Psoas muscle (tissue), 8 donors: ENCODE data around the gene NPRL2. TPM values are rescaled to one million over a fixed set of nuclear protein-coding genes. Genes with fewer than 3 reads are reported as not detected.
A peak's percentile ranks its signal among the peaks of the same experiment; 100 is the strongest.
"Not testable (repeated sequence)": the region's sequence is repeated elsewhere in the genome, so short reads cannot be mapped to it uniquely, and the experiment has no call there.

Source experiments
- ATAC-seq, 4 donors: fragments of 200-7000 bp; cut with Tn5 transposase; one replicate each; pipeline ENCODE4 v1.9.1; 2020; ENCODE audit warnings: moderate library complexity in 3 of 4, mild to moderate bottlenecking in 2 of 4
- DNase-seq, 2 donors: peaks; one replicate each; pipeline ENCODE4 v3.0.0-alpha.2; 2020
- H3K27ac ChIP-seq: fragments of 200-600 bp; one replicate; pipeline ENCODE4 v1.8.0; 2022
- H3K27me3 ChIP-seq, 3 donors: fragments of 200-600 bp in 1 of 3; one replicate each; pipeline versions ENCODE4 v1.6.1 to v1.8.0; 2013 to 2022; ENCODE audit warnings: low read length in 2 of 3, mild to moderate bottlenecking in 2 of 3, moderate library complexity in 1 of 3; ENCODE audit not compliant: insufficient read depth in 3 of 3
- H3K36me3 ChIP-seq, 2 donors: fragments of 200-600 bp in 1 of 2; one replicate each; pipeline versions ENCODE4 v1.6.1 to v1.8.0; 2013 to 2022; ENCODE audit warnings: low read depth in 1 of 2, mild to moderate bottlenecking in 1 of 2, moderate library complexity in 1 of 2; ENCODE audit not compliant: insufficient read depth in 1 of 2
- H3K4me1 ChIP-seq: fragments of 200-600 bp; one replicate; pipeline ENCODE4 v1.8.0; 2022
- H3K4me3 ChIP-seq: fragments of 200-600 bp; one replicate; pipeline ENCODE4 v1.8.0; 2022; ENCODE audit warnings: mild to moderate bottlenecking
- H3K9me3 ChIP-seq: fragments of 200-600 bp; one replicate; pipeline ENCODE4 v1.8.0; 2022
- WGBS, 3 donors: extraction: QIAGEN DNeasy Blood & Tissue Kit; methylation state at CpG; one replicate each; pipeline versions ENCODE4 v1.1.6 to v1.1.7; 2013; 5-methylcytosine and 5-hydroxymethylcytosine counted together
- intact Hi-C, 2 donors: fragments of 100-400 bp; cut with DNase I; formaldehyde crosslinking; loops; one replicate each; pipeline versions ENCODE4 v1.11.0 to v1.14.2; 2022
- polyA plus RNA-seq, 3 donors: library from polyadenylated mRNA; stranded (reverse); fragments of 200-250 nt; gene quantifications; one replicate each; pipeline ENCODE4 v1.2.3, GENCODE V29; 2013
- total RNA-seq, 4 donors: library from RNA; stranded (reverse); fragmentation: NEBNext Ultra II Directional in 2 of 4; extraction: Animal tissue kit (Norgen Biotek cat#: 25700) in 2 of 4; gene quantifications; one replicate each; pipeline versions ENCODE4 v1.2.1 to v1.2.4, GENCODE V29; 2021 to 2023
- TF ChIP-seq, protein P1 (sequence below): fragments of 200-600 bp; IDR thresholded peaks from one replicate; pipeline ENCODE4 v1.8.0; 2022; ENCODE audit warnings: antibody characterized with exemption
- donor health status: healthy with polysubstance abuse.
- donor health status: DM: no; HTN: no; CAD: no; lungs with moderate emphysema.
- donor health status: Bipolar disorder and iron deficiency.
- donor health status: healthy.
- donor health status: DM: yes; HTN: yes; CAD: no.
- donor health status: DM: no; HTN: no; CAD: no.
- donor health status: DM: no; HTN: no; CAD: no.
- donor health status: DM: yes; HTN: yes; CAD: no.

The NPRL2 gene
- total and polyA plus RNA-seq, 7 donors, result 16.1 to 36.6 (median 21.6) TPM

DNA sequence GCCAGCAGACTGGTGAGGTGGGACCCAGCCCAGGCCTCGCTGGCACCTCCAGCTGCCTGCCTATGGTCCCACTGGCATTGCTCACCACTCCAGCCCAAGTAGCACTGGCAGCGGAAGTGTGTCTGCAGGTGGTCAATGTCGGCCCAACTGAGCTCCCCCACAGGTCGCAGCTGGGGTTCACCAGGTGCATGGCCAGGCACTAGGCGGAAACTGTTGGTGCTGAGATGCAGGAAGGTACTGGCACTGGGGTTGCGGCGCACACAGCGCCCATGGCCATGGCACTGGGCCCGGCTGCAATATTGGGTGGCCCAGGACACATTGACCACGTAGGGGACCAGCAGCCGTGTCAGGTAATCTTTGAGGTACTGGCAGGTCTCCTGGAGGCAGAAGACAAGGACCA lies 32.4 kb downstream of the NPRL2 start:
- ATAC-seq, result no peak
- peaks cover 0 to 42% of the 10 kb centered on the region in 2 donors for H3K36me3 ChIP-seq
- no peaks in the 10 kb centered on the region for H3K9me3 ChIP-seq
- H3K27me3 ChIP-seq, result no peaks in the 10 kb centered on the region
- 82 to 84% (median 83%) methylated on average over 11 of the region's 11 CpGs for WGBS, 3 donors
- TF ChIP-seq, protein P1, sequence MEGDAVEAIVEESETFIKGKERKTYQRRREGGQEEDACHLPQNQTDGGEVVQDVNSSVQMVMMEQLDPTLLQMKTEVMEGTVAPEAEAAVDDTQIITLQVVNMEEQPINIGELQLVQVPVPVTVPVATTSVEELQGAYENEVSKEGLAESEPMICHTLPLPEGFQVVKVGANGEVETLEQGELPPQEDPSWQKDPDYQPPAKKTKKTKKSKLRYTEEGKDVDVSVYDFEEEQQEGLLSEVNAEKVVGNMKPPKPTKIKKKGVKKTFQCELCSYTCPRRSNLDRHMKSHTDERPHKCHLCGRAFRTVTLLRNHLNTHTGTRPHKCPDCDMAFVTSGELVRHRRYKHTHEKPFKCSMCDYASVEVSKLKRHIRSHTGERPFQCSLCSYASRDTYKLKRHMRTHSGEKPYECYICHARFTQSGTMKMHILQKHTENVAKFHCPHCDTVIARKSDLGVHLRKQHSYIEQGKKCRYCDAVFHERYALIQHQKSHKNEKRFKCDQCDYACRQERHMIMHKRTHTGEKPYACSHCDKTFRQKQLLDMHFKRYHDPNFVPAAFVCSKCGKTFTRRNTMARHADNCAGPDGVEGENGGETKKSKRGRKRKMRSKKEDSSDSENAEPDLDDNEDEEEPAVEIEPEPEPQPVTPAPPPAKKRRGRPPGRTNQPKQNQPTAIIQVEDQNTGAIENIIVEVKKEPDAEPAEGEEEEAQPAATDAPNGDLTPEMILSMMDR, result no peak
- peaks cover 55% of the 10 kb centered on the region for H3K4me1 ChIP-seq
- no peak for DNase-seq
- H3K4me3 ChIP-seq, result peak overlapping the region; percentile 90
- no peak overlapping the region for H3K27ac ChIP-seq
- intact Hi-C loops, result no loop called here

DNA sequence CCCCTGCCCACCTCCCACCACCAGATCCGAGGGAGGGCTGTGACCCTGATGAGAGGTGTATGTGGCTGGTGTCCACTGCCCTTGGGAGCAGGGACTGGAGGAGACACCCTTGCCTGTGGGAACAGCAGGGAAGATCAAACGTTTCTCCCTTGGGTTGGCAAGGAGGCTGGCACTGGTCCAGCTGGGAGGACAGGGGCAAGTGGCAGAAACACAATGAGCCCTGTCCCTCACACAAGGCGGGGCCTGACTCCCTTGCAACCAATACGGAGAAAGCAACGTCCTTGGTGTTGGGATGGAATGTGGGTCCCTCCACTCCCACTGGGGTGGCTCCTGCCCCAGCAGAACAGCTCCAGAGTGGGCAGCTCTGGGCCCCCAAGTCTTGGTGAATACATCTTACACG lies 33.3 kb downstream of the NPRL2 start:
- intact Hi-C loops, result no loop called here
- no peaks in the 10 kb centered on the region for H3K27me3 ChIP-seq
- WGBS, 3 donors, result 51 to 62% (median 58%) methylated on average over 6 of the region's 6 CpGs
- no peaks in the 10 kb centered on the region for H3K9me3 ChIP-seq
- DNase-seq (no peak), ATAC-seq (no peak)
- H3K27ac ChIP-seq, result no peak overlapping the region
- TF ChIP-seq, protein P1, result no peak
- H3K4me1 ChIP-seq, result peaks cover 52% of the 10 kb centered on the region
- H3K4me3 ChIP-seq, result no peak overlapping the region
- H3K36me3 ChIP-seq, result peaks cover 0 to 42% of the 10 kb centered on the region in 2 donors

DNA sequence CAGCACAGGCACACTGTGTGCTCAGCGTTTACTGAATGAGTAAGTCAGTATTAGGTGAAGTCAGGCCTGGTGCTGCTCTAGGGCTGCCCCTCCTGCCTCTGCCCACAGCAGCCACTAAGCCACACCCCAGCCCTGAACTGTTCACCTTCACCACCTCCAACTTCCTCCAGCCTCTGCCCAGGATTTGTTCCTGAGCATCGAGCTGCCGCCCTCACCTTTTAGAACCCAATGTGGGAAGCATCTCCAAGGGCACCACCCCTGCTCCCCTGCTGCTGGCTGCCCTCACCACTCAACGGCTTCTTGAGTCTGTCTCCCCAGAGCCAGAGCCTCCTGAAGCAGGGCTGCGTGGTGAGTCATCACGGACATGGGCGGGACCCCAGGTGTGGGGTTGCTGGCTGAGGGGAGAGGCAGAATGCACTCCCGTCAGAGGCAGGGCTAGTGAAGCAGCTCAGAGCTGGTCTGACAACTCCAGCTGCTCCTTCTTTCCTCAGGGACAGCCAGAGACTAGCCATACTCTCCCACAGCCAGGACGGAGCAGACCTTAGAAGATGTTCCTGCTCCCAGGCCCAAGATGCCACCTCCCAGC lies 33.8 kb downstream of the NPRL2 start:
- H3K4me1 ChIP-seq, result peaks cover 47% of the 10 kb centered on the region
- intact Hi-C loops, result no loop called here
- H3K36me3 ChIP-seq, result peaks cover 0 to 42% of the 10 kb centered on the region in 2 donors
- WGBS, 3 donors, result 68 to 77% (median 72%) methylated on average over 8 to 9 of the region's 9 CpGs
- no peak overlapping the region for H3K4me3 ChIP-seq
- ATAC-seq (no peak), DNase-seq (no peak)
- no peak overlapping the region for H3K27ac ChIP-seq
- H3K9me3 ChIP-seq, result no peaks in the 10 kb centered on the region
- TF ChIP-seq, protein P1, result no peak
- H3K27me3 ChIP-seq, result no peaks in the 10 kb centered on the region

DNA sequence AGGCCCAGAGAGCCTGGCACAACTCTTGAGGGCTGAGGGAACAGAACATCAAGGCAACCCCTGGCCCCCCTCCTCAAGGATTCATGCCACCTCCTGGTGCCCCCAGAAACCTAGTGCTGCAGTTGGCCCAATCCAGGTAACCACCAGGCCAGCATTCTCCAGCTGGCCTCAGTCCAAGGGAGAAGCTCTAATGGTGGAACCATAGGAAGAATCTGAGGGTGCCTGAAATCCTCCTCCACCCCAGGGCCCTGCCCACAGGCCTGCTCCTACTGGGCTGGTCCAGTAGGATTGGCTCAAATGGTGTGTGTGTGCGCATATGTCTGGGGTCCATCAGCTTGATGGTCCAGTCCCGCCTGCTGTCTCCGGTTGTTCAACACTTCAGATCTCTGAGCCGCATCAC lies 35.8 kb downstream of the NPRL2 start:
- intact Hi-C loops, result no loop called here
- Histone ChIP-seq H3K9me3 (no peaks in the 10 kb centered on the region), H3K36me3 (peaks cover 0 to 42% of the 10 kb centered on the region in 2 donors), H3K27ac (peak overlapping the region; percentile 41), H3K4me3 (no peak overlapping the region), H3K27me3 (no peaks in the 10 kb centered on the region), H3K4me1 (peaks cover 40% of the 10 kb centered on the region)
- ATAC-seq, result peak in 1 of 4 donors; percentile 11
- no peak for DNase-seq
- WGBS, 3 donors, result 97 to 100% (median 98%) methylated on average over 4 of the region's 4 CpGs
- TF ChIP-seq, protein P1, result no peak

DNA sequence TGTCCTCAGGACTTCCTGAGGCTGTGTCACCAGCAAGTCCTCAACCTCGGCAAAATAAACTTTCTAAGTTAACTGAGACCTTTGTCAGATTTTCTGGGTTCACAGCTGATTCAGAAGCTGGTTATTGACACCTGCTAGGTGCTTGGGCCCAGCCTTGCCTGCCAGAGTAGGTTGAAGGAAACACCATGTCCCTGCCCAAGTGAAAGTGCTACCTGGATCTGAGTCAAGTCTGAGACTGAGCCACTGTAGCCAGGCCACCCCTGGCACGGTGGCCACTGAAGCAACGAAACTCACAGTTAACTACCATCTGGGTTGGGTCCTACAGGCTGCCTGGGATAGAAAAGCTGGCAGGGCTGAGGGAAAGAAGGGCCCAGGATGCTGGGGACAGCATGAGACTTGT lies 36.2 kb downstream of the NPRL2 start:
- Histone ChIP-seq H3K9me3 (no peaks in the 10 kb centered on the region), H3K4me1 (peaks cover 36% of the 10 kb centered on the region), H3K36me3 (peaks cover 0 to 39% of the 10 kb centered on the region in 2 donors), H3K27me3 (no peaks in the 10 kb centered on the region), H3K4me3 (no peak overlapping the region), H3K27ac (peak overlapping the region; percentile 41)
- intact Hi-C loops, result no loop called here
- TF ChIP-seq, protein P1, result no peak
- ATAC-seq, result peak; percentile 29 to 82 (median 62)
- 26 to 39% (median 34%) methylated on average over 3 of the region's 3 CpGs for WGBS, 3 donors
- no peak for DNase-seq

DNA sequence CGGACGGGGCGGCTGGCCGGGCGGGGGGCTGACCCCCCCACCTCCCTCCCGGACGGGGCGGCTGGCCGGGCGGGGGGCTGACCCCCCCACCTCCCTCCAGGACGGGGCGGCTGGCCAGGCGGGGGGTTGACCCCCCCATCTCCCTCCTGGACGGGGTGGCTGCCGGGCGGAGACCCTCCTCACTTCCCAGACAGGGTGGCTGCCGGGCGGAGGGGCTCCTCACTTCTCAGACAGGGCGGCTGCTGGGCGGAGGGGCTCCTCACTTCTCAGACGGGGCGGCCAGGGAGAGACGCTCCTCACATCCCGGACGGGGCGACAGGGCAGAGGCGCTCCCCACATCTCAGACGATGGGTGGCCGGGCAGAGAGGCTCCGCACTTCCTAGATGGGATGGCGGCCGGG lies 38.5 kb downstream of the NPRL2 start:
- intact Hi-C loops, DNase-seq, H3K27me3 ChIP-seq, H3K9me3 ChIP-seq, H3K4me3 ChIP-seq, H3K27ac ChIP-seq, ATAC-seq: not testable (repeated sequence)
- 86 to 93% (median 90%) methylated on average over 12 to 32 of the region's 32 CpGs for WGBS, 3 donors
- Histone ChIP-seq H3K36me3 (peaks cover 0 to 20% of the 10 kb centered on the region in 2 donors), H3K4me1 (peaks cover 13% of the 10 kb centered on the region)
